ENCODE data around the gene ILRUN.

The ILRUN gene

DNA sequence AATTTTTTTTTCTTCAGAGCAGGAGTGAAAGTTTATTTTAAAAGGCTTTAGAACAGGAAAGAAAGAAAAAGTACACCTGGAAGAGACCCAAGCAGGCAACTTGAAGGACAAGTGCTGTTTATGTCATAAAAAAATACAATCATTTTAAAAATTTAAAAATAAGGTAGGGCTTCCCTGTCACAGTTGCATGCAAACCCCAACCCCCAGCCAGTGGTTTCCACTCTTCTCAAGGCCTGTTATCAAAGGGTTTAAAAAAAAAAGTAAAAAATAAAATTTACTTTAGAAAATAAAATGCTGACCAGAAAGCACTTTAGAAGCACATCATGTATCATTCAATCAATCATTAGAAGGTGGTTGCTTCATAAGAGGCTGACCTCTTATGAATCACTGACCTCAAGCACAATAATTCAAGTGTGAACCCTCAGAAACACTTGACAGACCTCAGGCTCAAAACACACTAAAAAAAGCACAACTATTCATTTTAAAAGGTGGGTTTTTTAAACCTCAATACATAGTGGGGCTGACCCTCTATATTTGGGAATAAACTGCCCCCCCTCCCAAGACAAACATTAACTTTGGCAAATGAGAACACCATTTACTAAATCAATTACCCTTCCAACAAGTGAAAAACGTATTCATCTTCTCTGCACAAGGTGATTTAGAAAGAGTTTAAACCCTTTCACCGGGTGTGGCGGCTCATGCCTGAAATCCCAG, 15.6 kb downstream of the ILRUN start:
- no peak for TF ChIP-seq POLR2AphosphoS5 (IDR thresholded peaks at IDR 0.05; ENCODE audit: low read depth, low read length)
- no peak for TF ChIP-seq SIN3A (IDR thresholded peaks at IDR 0.05; ENCODE audit: borderline replicate concordance, insufficient read depth, low read length)
- TF ChIP-seq, protein P1, sequence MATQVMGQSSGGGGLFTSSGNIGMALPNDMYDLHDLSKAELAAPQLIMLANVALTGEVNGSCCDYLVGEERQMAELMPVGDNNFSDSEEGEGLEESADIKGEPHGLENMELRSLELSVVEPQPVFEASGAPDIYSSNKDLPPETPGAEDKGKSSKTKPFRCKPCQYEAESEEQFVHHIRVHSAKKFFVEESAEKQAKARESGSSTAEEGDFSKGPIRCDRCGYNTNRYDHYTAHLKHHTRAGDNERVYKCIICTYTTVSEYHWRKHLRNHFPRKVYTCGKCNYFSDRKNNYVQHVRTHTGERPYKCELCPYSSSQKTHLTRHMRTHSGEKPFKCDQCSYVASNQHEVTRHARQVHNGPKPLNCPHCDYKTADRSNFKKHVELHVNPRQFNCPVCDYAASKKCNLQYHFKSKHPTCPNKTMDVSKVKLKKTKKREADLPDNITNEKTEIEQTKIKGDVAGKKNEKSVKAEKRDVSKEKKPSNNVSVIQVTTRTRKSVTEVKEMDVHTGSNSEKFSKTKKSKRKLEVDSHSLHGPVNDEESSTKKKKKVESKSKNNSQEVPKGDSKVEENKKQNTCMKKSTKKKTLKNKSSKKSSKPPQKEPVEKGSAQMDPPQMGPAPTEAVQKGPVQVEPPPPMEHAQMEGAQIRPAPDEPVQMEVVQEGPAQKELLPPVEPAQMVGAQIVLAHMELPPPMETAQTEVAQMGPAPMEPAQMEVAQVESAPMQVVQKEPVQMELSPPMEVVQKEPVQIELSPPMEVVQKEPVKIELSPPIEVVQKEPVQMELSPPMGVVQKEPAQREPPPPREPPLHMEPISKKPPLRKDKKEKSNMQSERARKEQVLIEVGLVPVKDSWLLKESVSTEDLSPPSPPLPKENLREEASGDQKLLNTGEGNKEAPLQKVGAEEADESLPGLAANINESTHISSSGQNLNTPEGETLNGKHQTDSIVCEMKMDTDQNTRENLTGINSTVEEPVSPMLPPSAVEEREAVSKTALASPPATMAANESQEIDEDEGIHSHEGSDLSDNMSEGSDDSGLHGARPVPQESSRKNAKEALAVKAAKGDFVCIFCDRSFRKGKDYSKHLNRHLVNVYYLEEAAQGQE (IDR thresholded peaks at IDR 0.05; ENCODE audit: insufficient read depth in 1 of 2, low read depth in 2 of 2, low read length in 2 of 2), result no peak
- TF ChIP-seq FOXP2 (optimal IDR thresholded peaks at IDR 0.05; ENCODE audit: borderline replicate concordance, extremely low read depth, extremely low read length, insufficient read depth), result no peak
- TF ChIP-seq TAF1 (IDR thresholded peaks at IDR 0.05; ENCODE audit: borderline replicate concordance, insufficient read depth, low read length), result no peak

DNA sequence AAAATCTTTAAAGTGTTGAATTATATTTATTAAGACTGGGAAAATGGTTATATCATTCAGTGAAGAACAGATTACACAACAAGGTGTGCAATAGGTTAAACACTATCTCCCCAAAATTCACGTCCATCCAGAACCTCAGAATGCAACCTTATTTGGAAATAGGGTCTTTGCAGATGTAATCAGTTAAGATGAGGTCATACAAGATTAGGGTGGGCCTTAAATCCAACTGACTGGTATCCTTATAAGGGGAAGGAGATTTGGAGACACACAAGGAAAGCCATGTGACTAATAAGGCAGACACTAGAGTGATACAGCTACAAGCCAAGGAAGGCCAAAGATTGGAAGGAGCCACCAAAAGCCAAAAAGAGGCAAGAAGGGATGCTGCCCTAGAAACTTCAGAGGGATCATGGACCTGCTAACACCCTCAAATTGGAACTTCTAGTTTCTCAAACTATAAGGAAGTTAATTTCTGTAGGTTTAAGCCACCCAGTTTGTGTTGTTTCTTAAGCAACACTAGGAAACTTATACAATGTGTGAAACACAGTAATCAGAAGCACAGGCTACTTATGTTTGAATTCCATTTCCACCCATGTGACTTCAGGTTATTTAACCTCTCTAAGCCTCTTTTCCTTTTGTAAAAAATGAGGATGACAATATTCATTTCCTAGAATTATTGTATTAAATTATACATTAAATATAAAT, 16.9 kb downstream of the ILRUN start:
- TF ChIP-seq SIN3A (IDR thresholded peaks at IDR 0.05; ENCODE audit: borderline replicate concordance, insufficient read depth, low read length), result no peak
- no peak for TF ChIP-seq POLR2AphosphoS5 (IDR thresholded peaks at IDR 0.05; ENCODE audit: low read depth, low read length)
- TF ChIP-seq, protein P1 (IDR thresholded peaks at IDR 0.05; ENCODE audit: insufficient read depth in 1 of 2, low read depth in 2 of 2, low read length in 2 of 2), result no peak
- no peak for TF ChIP-seq TAF1 (IDR thresholded peaks at IDR 0.05; ENCODE audit: borderline replicate concordance, insufficient read depth, low read length)
- no peak for TF ChIP-seq FOXP2 (optimal IDR thresholded peaks at IDR 0.05; ENCODE audit: borderline replicate concordance, extremely low read depth, extremely low read length, insufficient read depth)

DNA sequence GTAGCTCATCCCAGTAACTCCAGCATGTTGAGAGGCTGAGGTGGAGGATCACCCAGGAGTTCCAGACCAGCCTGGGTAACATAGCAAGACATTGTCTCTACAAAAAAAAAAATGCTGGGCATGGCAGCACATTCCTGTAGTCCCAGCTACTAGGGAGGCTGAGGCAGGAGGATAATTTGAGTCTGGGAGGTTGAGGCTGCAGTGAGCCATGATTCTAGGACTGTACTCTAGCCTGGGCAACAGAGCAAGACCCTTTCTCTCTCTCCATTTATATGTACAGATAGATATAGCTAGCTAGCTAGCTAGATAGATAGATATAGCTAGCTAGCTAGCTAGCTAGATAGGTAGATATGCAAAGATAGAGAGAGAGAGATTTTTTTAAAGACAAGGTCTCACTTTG, 20.4 kb downstream of the ILRUN start:
- no peak for TF ChIP-seq TAF1 (IDR thresholded peaks at IDR 0.05; ENCODE audit: borderline replicate concordance, insufficient read depth, low read length)
- no peak for TF ChIP-seq POLR2AphosphoS5 (IDR thresholded peaks at IDR 0.05; ENCODE audit: low read depth, low read length)
- TF ChIP-seq, protein P1 (IDR thresholded peaks at IDR 0.05; ENCODE audit: insufficient read depth in 1 of 2, low read depth in 2 of 2, low read length in 2 of 2), result no peak
- TF ChIP-seq FOXP2 (optimal IDR thresholded peaks at IDR 0.05; ENCODE audit: borderline replicate concordance, extremely low read depth, extremely low read length, insufficient read depth), result no peak

DNA sequence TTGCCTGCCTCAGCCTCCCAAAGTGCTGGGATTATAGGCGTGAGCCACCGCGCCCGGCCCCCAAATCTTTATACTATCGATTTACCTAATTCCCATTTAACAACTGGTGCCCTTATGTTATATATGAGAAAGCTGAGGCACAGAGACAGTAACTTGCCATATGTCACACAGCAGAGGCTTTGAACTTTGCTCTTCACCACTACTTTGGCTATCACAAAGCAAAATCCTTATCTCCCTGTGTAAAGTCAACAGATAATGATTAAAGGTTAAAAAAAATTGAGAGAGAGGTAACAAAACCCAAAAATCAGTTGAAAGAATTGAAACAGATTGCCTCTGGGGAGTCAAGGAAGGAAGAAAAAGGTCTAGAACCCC, 22.3 kb downstream of the ILRUN start:
- TF ChIP-seq, protein P1 (IDR thresholded peaks at IDR 0.05; ENCODE audit: insufficient read depth in 1 of 2, low read depth in 2 of 2, low read length in 2 of 2), result no peak
- TF ChIP-seq FOXP2 (optimal IDR thresholded peaks at IDR 0.05; ENCODE audit: borderline replicate concordance, extremely low read depth, extremely low read length, insufficient read depth) (no peak), POLR2AphosphoS5 (IDR thresholded peaks at IDR 0.05; ENCODE audit: low read depth, low read length) (no peak), TAF1 (IDR thresholded peaks at IDR 0.05; ENCODE audit: borderline replicate concordance, insufficient read depth, low read length) (no peak), SIN3A (IDR thresholded peaks at IDR 0.05; ENCODE audit: borderline replicate concordance, insufficient read depth, low read length) (no peak)
